Tibial nerve (tissue), 4 donors: ENCODE data around the gene SMC2.

ENCODE experiments used
- CTCF ChIP-seq, 5 experiments: fragments of 200-600 bp in 3 of 5; fragments of 450-650 bp in 2 of 5; sonication (generic) in 3 of 5; IDR thresholded peaks; one replicate each; pipeline ENCODE4 v1.5.1; 2016 to 2019; ENCODE audit warnings: antibody characterized with exemption in 5 of 5, mild to moderate bottlenecking in 3 of 5, moderate library complexity in 2 of 5
- EP300 ChIP-seq, 2 donors: sonication (generic); formaldehyde crosslinking; IDR thresholded peaks; one replicate each; pipeline ENCODE4 v1.6.1; 2017; ENCODE audit warnings: antibody characterized with exemption in 2 of 2, mild to moderate bottlenecking in 1 of 2
- POLR2A ChIP-seq, 2 donors: fragments of 450-650 bp; IDR thresholded peaks; one replicate each; pipeline ENCODE4 v1.6.1; 2017; ENCODE audit warnings: antibody characterized with exemption in 2 of 2, mild to moderate bottlenecking in 2 of 2, moderate library complexity in 2 of 2

- TF ChIP-seq CTCF (IDR thresholded peaks at IDR 0.05) (no peak), EP300 (IDR thresholded peaks at IDR 0.05) (no peak), POLR2A (IDR thresholded peaks at IDR 0.05) (no peak)
Measured at GRCh38 chr9:104092192-104092591, 1.9 kb upstream of the SMC2 start.
